Peyer's patch (tissue), 4 donors: Measurements from ENCODE around the gene ZNF827. TPM values are rescaled to one million over a fixed set of nuclear protein-coding genes. Genes with fewer than 3 reads are reported as not detected.

ENCODE experiments used
- DNase-seq, 3 donors: peaks; one replicate each; pipeline ENCODE4 v3.0.0-alpha.2; 2017 to 2019
- H3K27ac ChIP-seq, 4 donors: fragments of 200-600 bp; sonication (generic); one replicate each; pipeline ENCODE4 v1.5.1; 2016 to 2019
- H3K27me3 ChIP-seq, 2 donors: fragments of 200-600 bp; sonication (generic); one replicate each; pipeline ENCODE4 v1.5.1; 2019
- H3K36me3 ChIP-seq, 3 donors: fragments of 200-600 bp; sonication (generic); one replicate each; pipeline ENCODE4 v1.5.1; 2016 to 2019
- H3K4me1 ChIP-seq, 4 donors: fragments of 200-600 bp; sonication (generic); one replicate each; pipeline ENCODE4 v1.5.1; 2016 to 2019
- H3K4me3 ChIP-seq, 4 donors: fragments of 200-600 bp; sonication (generic); 1 replicate in 3 of 4; 2 replicates in 1 of 4; pipeline ENCODE4 v1.5.1; 2016 to 2019; ENCODE audit warnings: mild to moderate bottlenecking in 1 of 4
- H3K9me3 ChIP-seq, 4 donors: fragments of 200-600 bp; sonication (generic); one replicate each; pipeline ENCODE4 v1.5.1; 2016 to 2019; ENCODE audit warnings: mild to moderate bottlenecking in 1 of 4
- POLR2A ChIP-seq, 2 donors: fragments of 450-650 bp; IDR thresholded peaks; one replicate each; pipeline ENCODE4 v1.5.1; 2017; ENCODE audit warnings: antibody characterized with exemption in 2 of 2, mild to moderate bottlenecking in 2 of 2, moderate library complexity in 2 of 2
- total RNA-seq, 4 donors: library from RNA; depleted of rRNA; stranded (reverse); fragments of >200 nt; gene quantifications; one replicate each; pipeline ENCODE4 v1.1.0, GENCODE V29; 2016
- TF ChIP-seq, protein P1 (sequence below), 6 experiments: fragments of 450-650 bp in 4 of 6; fragments of 200-600 bp in 2 of 6; sonication (generic) in 1 of 6; IDR thresholded peaks; one replicate each; pipeline ENCODE4 v1.5.1; 2017 to 2019; ENCODE audit warnings: antibody characterized with exemption in 6 of 6, mild to moderate bottlenecking in 3 of 6, moderate library complexity in 1 of 6

Gene ZNF827
- total RNA-seq, 4 donors from 2014 or later: 46.3 to 206 (median 60.5) TPM

DNA sequence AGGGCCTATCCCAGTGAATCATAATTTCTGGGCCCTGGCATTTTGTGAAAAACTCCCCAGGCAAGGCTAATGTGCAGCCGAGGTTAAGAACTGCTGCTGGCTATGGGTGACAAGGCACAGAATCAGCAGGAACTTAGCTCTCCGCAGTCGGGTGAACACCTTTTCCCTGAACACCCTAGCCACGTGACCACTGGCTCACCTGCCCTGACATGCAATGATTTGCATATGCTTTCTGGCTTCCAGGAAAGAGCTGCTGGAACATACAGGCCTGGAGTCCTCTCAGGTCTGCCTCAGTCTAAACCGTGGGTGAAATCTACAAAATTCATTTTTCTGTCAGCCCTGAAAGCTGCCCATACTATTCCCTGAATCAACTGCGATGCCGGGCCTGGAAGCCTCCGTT lies 56.6 kb downstream of the ZNF827 start:
- peak; percentile 69 to 85 (median 75) for DNase-seq
- Histone ChIP-seq H3K27ac (peak overlapping the region in 1 of 4 donors; percentile 12), H3K4me1 (peaks cover 0 to 5% (median 0%) of the 10 kb centered on the region in 4 donors), H3K27me3 (no peaks in the 10 kb centered on the region), H3K4me3 (no peak overlapping the region), H3K9me3 (no peaks in the 10 kb centered on the region), H3K36me3 (peaks cover 0 to 10% (median 0%) of the 10 kb centered on the region in 3 donors)
- no peak for TF ChIP-seq POLR2A (IDR thresholded peaks at IDR 0.05)
- TF ChIP-seq, protein P1, sequence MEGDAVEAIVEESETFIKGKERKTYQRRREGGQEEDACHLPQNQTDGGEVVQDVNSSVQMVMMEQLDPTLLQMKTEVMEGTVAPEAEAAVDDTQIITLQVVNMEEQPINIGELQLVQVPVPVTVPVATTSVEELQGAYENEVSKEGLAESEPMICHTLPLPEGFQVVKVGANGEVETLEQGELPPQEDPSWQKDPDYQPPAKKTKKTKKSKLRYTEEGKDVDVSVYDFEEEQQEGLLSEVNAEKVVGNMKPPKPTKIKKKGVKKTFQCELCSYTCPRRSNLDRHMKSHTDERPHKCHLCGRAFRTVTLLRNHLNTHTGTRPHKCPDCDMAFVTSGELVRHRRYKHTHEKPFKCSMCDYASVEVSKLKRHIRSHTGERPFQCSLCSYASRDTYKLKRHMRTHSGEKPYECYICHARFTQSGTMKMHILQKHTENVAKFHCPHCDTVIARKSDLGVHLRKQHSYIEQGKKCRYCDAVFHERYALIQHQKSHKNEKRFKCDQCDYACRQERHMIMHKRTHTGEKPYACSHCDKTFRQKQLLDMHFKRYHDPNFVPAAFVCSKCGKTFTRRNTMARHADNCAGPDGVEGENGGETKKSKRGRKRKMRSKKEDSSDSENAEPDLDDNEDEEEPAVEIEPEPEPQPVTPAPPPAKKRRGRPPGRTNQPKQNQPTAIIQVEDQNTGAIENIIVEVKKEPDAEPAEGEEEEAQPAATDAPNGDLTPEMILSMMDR (IDR thresholded peaks at IDR 0.05): no peak

DNA sequence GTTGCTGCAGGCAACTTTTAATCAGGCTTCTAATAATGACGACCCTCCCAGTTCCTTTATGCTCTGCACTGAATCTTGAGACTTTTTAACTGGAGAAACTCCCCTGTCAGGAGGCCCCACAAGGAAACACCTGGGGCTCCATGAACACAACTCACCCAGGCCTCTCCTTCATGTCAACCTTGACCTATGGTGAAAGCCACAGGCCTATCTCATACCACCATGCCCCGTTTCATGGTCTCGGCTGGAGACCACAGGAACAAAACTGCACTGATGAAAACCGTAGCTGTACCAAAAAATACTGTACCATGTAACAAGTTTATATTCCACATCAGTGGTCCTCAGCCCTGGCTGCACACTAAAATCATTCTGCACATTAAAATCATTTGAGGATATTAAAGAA lies 57.0 kb downstream of the ZNF827 start:
- no peak for TF ChIP-seq POLR2A (IDR thresholded peaks at IDR 0.05)
- TF ChIP-seq, protein P1 (IDR thresholded peaks at IDR 0.05): no peak
- peak overlapping the region in 1 of 4 donors; percentile 8 for H3K27ac ChIP-seq
- peaks cover 0 to 5% (median 0%) of the 10 kb centered on the region in 4 donors for H3K4me1 ChIP-seq

DNA sequence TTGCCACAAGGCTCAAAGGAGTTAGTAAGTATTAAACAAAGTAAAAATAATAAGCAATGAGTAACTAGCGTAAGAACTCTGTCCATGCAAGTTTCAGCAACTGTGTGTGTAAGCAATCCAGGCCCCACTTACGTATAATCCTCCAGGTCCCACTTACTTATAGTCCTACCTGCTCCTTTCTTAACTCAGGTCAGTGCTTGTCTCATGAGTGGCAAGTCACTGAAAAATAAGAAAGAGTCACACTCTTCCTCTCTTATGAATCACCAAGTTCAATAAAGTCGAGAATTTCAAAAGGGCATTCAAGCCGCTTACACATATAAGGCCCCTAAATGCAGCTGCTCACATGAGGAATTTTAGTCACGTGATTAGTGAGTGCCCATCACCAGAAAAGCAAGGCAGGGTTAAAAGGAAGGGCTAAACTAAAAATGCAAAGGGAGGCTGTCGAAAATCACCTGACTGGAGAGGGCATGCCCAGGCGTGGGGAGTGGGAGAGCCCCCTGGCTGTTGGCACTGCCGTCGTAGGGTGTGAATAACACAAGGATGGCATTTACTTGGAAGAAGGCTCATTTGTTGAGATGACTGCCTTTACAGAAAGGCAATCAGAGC lies 58.2 kb downstream of the ZNF827 start:
- TF ChIP-seq, protein P1 (IDR thresholded peaks at IDR 0.05): no peak
- TF ChIP-seq POLR2A (IDR thresholded peaks at IDR 0.05): no peak
- Histone ChIP-seq H3K4me3 (no peak overlapping the region), H3K27ac (no peak overlapping the region)

More for the DNA sequence above, 57.0 kb downstream of the ZNF827 start:
- Histone ChIP-seq H3K27me3 (no peaks in the 10 kb centered on the region), H3K9me3 (no peaks in the 10 kb centered on the region), H3K4me3 (no peak overlapping the region), H3K36me3 (peaks cover 0 to 10% (median 0%) of the 10 kb centered on the region in 3 donors)
- DNase-seq: no peak

DNA sequence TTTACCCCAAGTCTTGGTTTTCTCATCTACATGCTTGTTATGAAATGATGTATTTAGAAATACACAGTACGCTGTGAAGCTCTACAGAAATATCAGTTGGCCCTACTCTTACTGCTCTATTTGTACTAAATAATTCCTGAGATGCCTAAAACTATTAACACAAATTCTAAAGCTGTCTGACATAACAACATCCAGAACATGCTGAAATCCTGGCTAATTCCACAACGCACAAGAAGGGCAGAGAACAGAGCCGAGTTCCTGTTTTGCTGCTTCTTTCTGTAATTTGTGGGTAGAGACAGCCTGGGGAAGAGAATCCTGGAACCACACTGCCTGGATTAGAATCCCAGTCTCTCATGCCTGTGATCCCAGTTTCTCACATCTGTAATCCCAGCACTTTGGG lies 59.0 kb downstream of the ZNF827 start:
- no peak for DNase-seq
- Histone ChIP-seq H3K36me3 (peaks cover 0 to 5% (median 0%) of the 10 kb centered on the region in 3 donors), H3K4me3 (no peak overlapping the region), H3K27ac (peak overlapping the region in 1 of 4 donors; percentile 5), H3K27me3 (no peaks in the 10 kb centered on the region), H3K9me3 (no peaks in the 10 kb centered on the region), H3K4me1 (peaks cover 0 to 5% (median 0%) of the 10 kb centered on the region in 4 donors)
- TF ChIP-seq, protein P1 (IDR thresholded peaks at IDR 0.05): no peak
- no peak for TF ChIP-seq POLR2A (IDR thresholded peaks at IDR 0.05)

More for the DNA sequence above, 58.2 kb downstream of the ZNF827 start:
- Histone ChIP-seq H3K36me3 (peaks cover 0 to 9% (median 0%) of the 10 kb centered on the region in 3 donors), H3K27me3 (no peaks in the 10 kb centered on the region), H3K4me1 (peaks cover 0 to 5% (median 0%) of the 10 kb centered on the region in 4 donors), H3K9me3 (no peaks in the 10 kb centered on the region)
- no peak for DNase-seq

DNA sequence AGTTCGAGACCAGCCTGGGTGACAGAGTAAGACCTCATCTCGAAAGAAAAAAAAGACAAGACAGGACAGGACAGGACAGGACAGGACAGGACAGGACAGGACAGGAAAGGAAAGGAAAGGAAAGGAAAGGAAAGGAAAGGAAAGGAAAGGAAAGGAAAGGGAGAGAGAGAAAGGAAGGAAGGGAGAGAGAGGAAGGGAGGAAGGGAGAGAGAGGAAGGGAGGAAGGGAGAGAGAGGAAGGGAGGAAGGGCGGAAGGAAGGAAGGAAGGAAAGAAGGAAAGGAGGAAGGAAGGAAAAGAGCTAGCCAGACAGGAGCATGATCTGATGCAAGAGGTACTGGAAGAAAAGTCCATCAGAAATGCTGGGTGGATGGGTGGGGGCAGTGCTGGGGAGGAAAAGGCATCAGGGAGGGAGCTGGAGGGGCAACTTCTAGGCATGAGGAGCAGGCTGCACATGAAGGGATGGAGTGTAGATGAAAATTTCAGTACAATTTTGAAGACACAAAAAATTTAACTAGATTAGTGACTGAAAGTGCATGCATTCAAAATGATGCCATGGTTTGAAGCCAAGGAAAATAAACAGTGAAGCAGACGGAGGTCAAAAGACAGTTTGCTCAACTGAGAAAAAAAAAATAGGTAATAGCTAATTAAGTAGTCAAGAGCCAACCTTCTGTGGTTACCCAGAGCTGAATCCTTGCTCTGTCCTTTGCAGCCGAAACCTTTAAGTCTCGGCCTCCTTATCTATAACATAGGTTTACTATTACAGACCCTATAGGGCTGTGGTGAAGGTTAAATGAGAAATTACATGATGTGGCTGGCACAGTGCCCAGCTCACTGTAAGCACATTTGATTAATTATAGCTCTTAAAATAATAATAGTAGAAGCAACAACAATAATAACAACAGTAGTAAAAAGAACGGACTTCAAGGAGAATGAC lies 59.9 kb downstream of the ZNF827 start:
- Histone ChIP-seq H3K4me1 (peaks cover 0 to 5% (median 0%) of the 10 kb centered on the region in 4 donors), H3K9me3 (no peaks in the 10 kb centered on the region), H3K36me3 (peaks cover 0 to 5% (median 0%) of the 10 kb centered on the region in 3 donors), H3K27ac (no peak overlapping the region), H3K4me3 (no peak overlapping the region), H3K27me3 (no peaks in the 10 kb centered on the region)
- no peak for DNase-seq
- TF ChIP-seq, protein P1 (IDR thresholded peaks at IDR 0.05): no peak
- TF ChIP-seq POLR2A (IDR thresholded peaks at IDR 0.05): no peak
